Adipose tissue (tissue), 3 donors: Measurements from ENCODE around the gene B4GALNT4. TPM values are rescaled to one million over a fixed set of nuclear protein-coding genes. Genes with fewer than 3 reads are reported as not detected.
"Not testable (repeated sequence)": the region's sequence is repeated elsewhere in the genome, so short reads cannot be mapped to it uniquely, and the experiment has no call there.

Source experiments
- H3K27ac ChIP-seq: one replicate; pipeline ENCODE4 v1.5.1; 2013; ENCODE audit warnings: low read depth, low read length
- WGBS, 3 donors: extraction: QIAGEN DNeasy Blood & Tissue Kit; methylation state at CpG; one replicate each; pipeline ENCODE4 v1.1.7; 2013; 5-methylcytosine and 5-hydroxymethylcytosine counted together
- polyA plus RNA-seq, 3 donors: library from polyadenylated mRNA; stranded (reverse); fragments of 200-250 nt; gene quantifications; one replicate each; pipeline ENCODE4 v1.2.3, GENCODE V29; 2013
- donor health status: healthy with polysubstance abuse.
- donor health status: Bipolar disorder and iron deficiency.
- donor health status: healthy.

Gene B4GALNT4
- polyA plus RNA-seq, 3 donors = 0.99 to 3.8 (median 1.6) TPM

DNA sequence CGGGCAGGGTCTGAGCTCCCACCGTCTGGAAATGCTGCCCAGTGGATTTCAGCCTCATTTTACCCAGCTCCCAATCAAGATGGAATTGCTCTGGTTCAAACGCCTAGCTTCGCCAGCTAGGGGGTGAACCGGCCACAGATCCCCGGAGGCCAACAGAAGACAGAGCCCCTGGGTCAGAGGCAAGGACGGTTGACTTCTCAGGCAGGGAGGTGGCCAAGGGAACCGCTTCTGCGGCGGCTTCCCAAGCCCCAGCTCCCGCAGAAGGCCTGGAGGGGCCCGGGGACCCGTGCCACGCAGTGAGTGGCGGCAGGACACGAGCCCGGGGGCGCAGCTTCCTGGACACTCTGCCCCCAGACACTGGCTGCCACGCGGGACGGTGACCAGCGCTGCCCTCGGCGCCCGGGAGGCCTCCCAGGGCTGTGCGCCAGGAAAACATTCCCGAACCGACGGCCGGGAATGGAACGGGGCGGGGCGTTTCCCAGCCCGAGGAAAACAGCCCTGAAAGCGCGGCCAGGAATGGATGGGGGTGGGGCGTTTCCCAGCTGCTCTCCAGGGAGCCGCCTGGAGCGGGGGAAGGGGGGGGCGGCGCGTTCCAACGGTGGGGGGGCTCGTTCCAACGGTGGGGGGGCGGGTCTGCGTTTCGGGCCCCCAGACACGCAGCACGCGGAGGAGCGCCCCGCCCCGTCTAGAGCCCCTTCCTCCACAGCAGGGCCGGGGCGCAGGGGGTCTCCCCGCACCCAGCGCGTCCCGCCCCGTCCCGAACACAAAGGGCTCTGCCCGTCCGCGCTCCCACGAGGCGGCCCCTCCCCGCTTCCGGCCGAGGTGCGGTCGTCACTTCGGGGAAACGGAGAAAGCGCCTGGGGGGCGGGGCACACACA is 13.5 kb upstream of the B4GALNT4 start:
- peak overlapping the region; percentile 98 for H3K27ac ChIP-seq
- WGBS, 3 donors = 2 to 8% (median 2%) methylated on average over 47 to 75 of the region's 76 CpGs

DNA sequence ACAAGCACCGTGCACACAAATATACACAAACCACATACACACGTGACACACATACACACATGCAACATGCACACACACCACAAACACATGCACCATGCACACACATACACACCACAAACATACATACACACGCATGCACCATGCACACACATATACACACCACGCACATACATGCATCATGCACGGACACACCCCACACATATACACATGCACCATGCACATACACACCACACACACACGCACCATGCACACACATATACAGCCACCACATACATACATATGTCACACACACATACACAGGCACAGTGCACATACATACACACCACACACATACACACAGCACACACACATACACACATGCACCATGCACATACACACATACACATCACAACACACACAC is 12.7 kb upstream of the B4GALNT4 start:
- no peak overlapping the region for H3K27ac ChIP-seq

GRCh38 chr11:357582-357981 is 11.7 kb upstream of the B4GALNT4 start:
- H3K27ac ChIP-seq = no peak overlapping the region
- WGBS, 3 donors = 87 to 96% (median 93%) methylated on average over 4 of the region's 4 CpGs

More for the DNA sequence above, 12.7 kb upstream of the B4GALNT4 start:
- 76 to 87% (median 77%) methylated on average over 6 of the region's 6 CpGs for WGBS, 3 donors

DNA sequence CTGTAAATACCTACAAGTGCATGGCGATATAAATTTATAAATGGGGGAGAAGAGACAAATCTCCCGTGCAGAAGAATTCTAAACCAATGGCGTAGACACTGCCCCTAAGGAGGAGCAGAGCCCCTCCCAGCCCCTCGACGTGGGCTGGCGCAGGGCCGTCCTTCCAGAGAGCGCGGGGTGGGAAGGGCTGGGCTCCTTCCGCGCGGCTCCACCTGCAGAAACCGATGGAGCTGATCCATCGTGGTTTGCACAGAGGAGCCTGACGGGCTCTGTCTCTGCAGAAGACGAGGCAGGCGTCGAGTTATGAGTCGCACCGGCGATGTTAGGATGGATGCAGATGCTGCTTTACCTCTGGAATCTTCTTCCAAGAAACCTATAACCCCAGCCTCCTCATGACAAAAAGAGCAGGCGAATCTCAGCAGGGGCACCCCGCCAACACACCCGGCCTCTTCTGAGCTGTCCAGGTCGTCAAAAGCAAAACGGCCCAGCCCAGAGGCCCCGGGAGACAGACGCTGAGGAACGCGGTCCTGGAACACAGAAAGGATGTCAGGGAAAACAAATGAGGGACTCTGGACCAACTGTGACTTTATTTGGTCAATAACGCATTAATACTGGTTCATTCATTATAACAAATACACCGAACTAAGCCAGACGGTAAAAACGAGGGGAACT is 11.0 kb upstream of the B4GALNT4 start:
- H3K27ac ChIP-seq = no peak overlapping the region
- WGBS, 3 donors = 34 to 61% (median 41%) methylated on average over 34 of the region's 34 CpGs

DNA sequence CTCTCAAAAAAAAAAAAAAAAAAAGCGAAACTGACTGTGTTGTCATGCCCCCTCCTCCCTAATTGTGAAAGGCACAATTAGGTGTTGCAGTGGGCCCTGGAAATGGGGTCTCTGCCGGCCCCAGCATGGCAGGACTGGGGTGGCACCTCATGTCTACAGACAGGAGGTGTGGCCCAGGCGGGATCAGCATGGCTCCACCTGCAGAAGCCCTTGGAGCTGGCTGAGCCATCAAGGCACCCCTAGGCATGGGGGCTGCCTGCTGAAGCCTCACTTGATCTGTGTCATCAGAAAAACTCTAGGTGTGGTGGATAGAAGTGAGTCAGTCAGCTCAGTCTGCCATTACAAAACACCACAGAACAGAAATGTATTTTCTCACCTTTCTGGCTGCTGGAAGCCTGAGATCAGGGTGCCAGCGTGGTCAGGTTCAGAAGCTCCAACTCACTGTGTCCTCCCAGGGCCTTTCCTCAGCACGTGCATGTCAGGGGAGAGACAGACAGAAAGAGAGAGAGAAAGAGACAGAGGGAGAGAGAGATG is 10.1 kb upstream of the B4GALNT4 start:
- WGBS, 3 donors = 67 to 82% (median 79%) methylated on average over 5 of the region's 5 CpGs

DNA sequence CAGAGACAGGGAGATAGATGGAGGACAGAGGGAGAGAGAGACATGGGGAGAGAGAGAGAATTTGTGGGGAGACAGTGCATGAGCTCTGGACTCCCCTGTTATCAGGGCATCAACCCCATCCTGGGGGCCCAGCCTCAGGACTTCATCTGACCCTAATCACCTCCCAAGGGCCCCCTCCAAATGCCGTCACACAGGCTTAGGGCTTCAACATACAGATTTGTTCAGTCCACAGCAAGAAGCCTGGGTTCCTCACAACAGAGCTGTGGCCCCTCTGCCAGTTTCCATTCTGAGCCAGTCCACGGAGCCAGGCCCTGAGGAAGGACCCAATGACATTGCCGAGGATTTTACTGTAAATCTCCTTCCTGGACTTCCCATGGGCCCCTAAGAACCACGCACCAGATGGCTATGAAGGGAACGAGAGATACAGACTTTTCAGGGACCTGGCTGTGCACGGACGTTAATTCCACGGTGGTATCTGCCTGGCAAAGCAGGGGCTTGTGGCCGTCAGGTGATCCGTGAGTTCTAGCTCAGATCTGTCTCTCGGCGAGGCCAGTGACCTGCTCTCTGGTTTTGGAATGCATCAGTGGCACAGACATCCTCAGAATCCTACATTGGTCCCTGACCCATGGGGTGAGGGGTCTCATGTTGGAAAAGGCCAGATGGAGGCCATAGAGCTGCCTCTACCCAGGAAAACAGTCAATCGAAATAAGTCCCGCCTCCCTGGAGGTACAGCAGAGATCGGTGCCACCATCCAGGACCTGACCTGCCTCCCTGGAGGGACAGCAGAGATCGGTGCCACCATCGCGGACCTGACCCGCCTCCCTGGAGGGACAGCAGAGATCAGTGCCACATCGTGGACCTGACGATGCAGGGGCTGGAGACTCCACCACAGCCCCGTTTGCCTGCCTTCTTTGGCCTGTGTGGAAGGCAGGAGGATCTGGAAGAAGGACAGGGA is 8.7 kb upstream of the B4GALNT4 start:
- 80 to 90% (median 82%) methylated on average over 22 of the region's 22 CpGs for WGBS, 3 donors
- H3K27ac ChIP-seq = no peak overlapping the region

More for the DNA sequence above, 10.1 kb upstream of the B4GALNT4 start:
- H3K27ac ChIP-seq = no peak overlapping the region

- H3K27ac ChIP-seq = no peak overlapping the region
- WGBS, 3 donors = 80 to 86% (median 84%) methylated on average over 24 to 36 of the region's 36 CpGs
Measured at GRCh38 chr11:362642-363442, 6.5 kb upstream of the B4GALNT4 start.

DNA sequence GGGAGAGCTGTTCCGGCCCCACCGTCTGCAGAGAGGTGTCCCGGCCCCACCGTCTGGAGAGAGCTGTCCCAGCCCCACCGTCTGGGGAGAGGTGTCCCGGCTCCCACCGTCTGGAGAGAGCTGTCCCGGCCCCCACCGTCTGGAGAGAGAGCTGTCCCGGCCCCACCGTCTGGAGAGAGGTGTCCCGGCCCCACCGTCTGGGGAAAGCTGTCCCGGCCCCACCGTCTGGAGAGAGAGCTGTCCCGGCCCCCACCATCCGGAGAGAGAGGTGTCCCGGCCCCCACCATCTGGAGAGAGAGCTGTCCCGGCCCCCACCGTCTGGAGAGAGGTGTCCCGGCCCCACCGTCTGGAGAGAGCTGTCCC is 5.9 kb upstream of the B4GALNT4 start:
- WGBS, 3 donors = 75 to 81% (median 81%) methylated on average over 17 to 22 of the region's 22 CpGs
- H3K27ac ChIP-seq = not testable (repeated sequence)

GRCh38 chr11:363948-364761 is 5.1 kb upstream of the B4GALNT4 start:
- WGBS, 3 donors = 61 to 72% (median 64%) methylated on average over 24 of the region's 24 CpGs
- H3K27ac ChIP-seq = no peak overlapping the region

GRCh38 chr11:364991-365725 is 4.1 kb upstream of the B4GALNT4 start:
- no peak overlapping the region for H3K27ac ChIP-seq
- 85 to 92% (median 90%) methylated on average over 22 of the region's 22 CpGs for WGBS, 3 donors

DNA sequence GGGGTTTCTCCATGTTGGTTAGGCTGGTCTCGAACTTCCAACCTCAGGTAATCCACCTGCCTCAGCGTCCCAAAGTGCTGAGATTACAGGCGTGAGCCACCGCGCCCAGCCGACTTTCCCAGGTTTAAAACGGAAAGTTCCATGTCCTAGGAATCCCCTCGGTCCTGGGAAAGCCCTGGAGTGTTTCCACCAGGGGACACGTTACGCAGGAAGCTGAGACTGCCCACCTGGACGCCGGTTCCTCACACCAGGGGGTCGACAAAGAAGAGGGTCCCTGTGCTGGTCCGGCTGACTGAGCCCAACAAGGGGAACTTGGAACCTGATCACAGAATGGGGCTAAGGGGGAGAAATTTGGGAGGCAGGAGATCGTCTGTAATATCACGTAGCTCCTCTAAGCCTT is 3.5 kb upstream of the B4GALNT4 start:
- 70 to 79% (median 75%) methylated on average over 15 to 16 of the region's 16 CpGs for WGBS, 3 donors
- H3K27ac ChIP-seq = no peak overlapping the region

DNA sequence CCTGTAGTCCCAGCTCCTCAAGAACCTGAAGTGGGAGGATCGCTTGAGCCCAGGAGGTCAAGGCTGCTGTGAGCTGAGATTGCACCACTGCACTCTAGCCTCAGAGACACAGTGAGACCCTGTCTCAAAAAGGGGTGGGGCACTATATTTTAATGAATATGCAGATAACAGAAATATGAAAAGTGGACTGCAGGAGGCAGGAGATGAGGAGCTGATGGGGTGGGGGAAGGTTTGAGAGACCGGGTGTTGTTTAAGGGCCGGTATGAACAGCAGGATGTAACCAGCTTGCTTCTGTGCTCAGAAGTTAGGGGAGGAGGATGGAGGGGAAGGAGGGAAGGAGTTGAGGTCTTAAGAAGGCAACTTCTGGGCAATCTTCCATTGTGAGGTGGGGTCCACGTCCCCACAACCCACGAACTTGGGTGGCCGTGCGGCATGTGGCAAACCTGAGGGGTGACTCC is 1.3 kb upstream of the B4GALNT4 start:
- WGBS, 3 donors = 25 to 37% (median 29%) methylated on average over 7 of the region's 7 CpGs
- H3K27ac ChIP-seq = no peak overlapping the region

DNA sequence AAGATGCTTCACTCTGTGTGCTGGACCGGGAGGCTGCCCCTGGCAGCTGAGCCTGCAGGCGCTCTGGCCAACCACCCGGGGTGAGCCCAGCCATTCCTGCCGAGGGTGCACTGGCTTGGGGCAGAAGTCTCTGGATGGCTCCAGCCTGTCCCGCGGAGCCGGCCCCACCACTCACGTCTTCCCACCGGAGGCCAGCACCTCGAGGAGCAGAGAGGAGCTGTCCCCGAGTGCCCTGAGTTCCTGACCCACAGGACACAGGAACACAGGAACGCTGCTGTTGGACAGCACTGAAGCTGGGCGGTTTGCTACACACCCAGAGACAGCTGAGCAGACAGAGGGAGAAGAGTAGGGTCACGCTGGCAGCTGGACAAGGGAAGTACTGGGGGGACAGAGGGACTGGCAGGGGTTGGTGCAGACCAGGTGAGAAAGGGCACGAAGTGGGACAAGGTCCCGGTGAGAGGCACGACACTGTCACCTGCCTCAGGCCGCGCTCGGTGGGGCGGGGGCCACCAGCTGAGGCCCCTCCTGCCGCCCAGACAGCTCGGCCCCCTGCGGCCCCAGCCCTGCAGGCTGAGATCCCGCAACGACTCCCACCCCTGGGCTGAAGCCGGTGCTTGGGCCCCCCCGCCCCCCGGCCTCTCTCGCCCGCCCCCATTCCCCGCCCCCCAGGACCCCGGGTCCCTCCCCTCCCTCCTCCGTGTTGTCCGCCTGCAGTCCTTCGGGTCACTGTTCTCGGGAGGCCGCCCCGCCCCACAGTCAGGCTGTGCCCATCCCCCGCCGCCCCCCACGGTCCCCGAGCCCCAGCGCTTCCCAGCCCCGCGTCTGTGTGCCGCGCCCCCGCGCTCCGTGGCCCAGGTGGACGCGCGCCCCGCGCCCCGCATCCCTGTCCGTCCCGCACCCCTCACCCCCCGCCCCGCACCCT is 624 bp upstream of the B4GALNT4 start:
- 4 to 5% (median 5%) methylated on average over 37 to 56 of the region's 61 CpGs for WGBS, 3 donors
- no peak overlapping the region for H3K27ac ChIP-seq

GRCh38 chr11:370070-370941 is 1.0 kb downstream of the B4GALNT4 start:
- H3K27ac ChIP-seq = no peak overlapping the region
- WGBS, 3 donors = 33 to 39% (median 37%) methylated on average over 22 to 42 of the region's 42 CpGs
